Sciatic nerve (tissue), 2 donors: ENCODE results near the gene HS1BP3. TPM values are rescaled to one million over a fixed set of nuclear protein-coding genes. Genes with fewer than 3 reads are reported as not detected.

Experiments
- ATAC-seq: fragments of 200-7000 bp; cut with Tn5 transposase; one replicate; pipeline ENCODE4 v1.9.1; 2020; ENCODE audit warnings: mild to moderate bottlenecking, moderate library complexity
- DNase-seq: peaks from one replicate; pipeline ENCODE4 v3.0.0-alpha.2; 2020; ENCODE audit warnings: low spot score
- intact Hi-C: fragments of 100-400 bp; cut with DNase I; formaldehyde crosslinking; loops from one replicate; pipeline ENCODE4 v1.14.2; 2022
- total RNA-seq: library from RNA; stranded (reverse); fragmentation: NEBNext Ultra II Directional; extraction: Animal tissue kit (Norgen Biotek cat#: 25700); gene quantifications from one replicate; pipeline ENCODE4 v1.2.1, GENCODE V29; 2021
- donor health status: DM: no; HTN: no; CAD: no.
- donor health status: DM: no; HTN: no; CAD: no.

Gene HS1BP3
- total RNA-seq, 1 donor from 2014 or later = 23.2 TPM

DNA sequence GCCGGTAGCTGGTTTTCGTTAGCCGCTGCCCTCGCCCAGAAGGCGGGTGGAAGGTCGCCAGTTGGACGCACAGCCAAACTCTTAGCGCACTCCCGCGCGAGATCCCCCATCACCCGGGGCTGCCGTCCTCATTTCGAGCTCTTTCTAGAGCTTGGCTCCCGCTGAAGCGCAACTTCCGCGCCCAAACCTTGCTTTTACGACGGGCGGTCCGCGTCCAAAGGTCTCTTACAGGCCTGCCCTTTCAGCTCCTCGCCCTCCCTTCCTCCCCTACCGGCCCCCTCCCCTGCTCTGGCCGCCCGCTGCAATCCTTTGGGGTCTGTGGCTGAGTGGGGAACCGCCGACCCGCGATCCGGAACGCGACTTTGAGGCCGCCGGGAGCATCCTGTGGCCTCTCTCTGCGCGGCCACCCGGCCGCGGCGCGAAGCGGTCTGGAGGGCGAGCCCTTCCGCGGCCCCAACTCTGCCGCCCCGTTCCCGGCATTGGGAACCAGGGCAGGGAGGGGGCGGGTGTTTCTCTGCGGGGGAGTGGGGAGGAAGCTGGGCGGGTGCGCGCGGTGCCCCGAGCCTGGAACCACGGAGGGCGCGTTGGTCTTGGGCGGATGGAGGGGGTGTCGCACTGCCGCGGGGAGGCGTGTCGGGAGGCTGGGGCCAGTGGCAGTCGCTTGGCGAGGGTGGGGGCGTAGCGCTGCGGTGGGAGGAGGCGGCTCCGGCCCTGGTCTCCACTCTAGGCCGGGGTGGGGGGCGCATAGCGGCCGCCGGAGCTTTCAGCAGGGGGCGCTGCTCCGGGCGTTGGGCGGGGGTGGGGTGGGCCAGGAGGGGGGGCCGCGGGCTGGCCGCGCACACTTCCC lies 15.6 kb upstream of the HS1BP3 start, which contains the start of gene GDF7:
TSS of gene GDF7 (plus strand) at position 841 of the 847 bp plus-strand sequence. CDS start 96 bp downstream, outside the sequence.
- intact Hi-C loops = loop anchor here (5.0 kb wide), 1 partner anchor 296 kb away; no protein-coding TSS in a partner anchor
- ATAC-seq (peak; percentile 7), DNase-seq (no peak)

GRCh38 chr2:20666005-20666303 lies 15.1 kb upstream of the HS1BP3 start:
- ATAC-seq = no peak
- intact Hi-C loops = loop anchor here (5.0 kb wide), 1 partner anchor 296 kb away; no protein-coding TSS in a partner anchor
- DNase-seq = no peak

GRCh38 chr2:20665243-20666004 lies 14.5 kb upstream of the HS1BP3 start:
- no peak for DNase-seq
- ATAC-seq = no peak
- intact Hi-C loops = loop anchor here (5.0 kb wide), 1 partner anchor 297 kb away; no protein-coding TSS in a partner anchor

GRCh38 chr2:20664431-20665242 lies 13.7 kb upstream of the HS1BP3 start:
- intact Hi-C loops = loop anchor here (5.0 kb wide), 1 partner anchor 298 kb away; no protein-coding TSS in a partner anchor
- no peak for DNase-seq
- ATAC-seq = no peak

DNA sequence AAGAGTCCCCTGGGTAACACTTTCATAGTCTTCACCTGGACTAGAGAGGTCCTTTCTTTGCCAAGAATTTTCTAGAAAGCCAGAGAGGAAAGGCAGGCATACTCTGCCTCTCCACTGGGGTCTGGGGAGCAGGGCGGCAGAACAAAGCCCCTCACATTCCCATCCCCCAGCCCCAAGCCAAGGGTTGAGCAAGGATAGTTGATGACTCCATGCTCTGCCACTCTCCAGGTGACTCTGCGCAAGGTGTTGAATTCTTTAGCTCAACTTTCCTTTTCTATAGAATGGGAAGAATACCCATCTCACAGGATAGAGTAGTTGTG lies 13.1 kb upstream of the HS1BP3 start:
- ATAC-seq = no peak
- no peak for DNase-seq
- intact Hi-C loops = no loop called here

DNA sequence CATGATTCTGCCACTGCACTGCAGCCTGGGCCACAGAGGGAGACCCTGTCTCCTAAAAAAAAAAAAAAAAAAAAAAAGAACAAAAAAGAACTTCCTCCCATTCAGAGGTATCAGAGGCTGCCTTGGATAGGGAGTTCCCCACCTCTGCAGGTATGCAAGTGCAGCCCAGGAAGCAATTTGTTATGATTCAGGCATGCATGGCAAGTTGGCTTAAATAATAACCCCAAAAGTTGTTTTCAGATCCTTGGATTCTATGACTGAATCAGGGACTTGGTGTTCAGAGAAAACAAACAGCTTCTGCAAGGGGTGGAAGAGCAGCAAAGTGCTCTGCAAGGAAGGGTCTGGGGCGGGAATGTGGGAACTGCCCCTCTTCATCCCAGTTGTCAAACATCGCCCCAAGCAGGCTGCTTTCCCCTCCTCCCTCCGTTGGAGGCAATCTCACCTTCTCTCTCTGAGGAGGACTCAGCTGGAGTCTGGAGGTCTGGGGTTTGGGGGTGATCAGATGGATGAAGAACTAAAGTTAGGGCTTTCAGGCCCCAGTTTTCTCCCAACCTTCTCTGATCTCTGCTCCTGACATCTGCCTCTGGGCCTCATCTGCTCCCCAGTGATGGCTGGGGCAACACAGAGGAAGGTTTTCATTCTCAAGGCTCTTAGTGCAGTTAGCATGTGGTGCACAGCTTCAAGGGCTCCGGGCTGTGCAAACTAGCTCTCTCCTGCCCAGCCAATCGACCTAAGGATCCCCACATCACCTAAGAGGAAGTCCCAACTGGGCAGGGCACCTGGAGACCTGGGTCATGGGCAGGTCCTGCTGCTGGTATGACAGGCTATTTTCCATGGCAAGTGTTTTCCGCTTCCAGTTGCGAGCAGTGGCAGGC lies 12.5 kb upstream of the HS1BP3 start:
- DNase-seq (no peak), ATAC-seq (no peak)
- intact Hi-C loops = no loop called here

DNA sequence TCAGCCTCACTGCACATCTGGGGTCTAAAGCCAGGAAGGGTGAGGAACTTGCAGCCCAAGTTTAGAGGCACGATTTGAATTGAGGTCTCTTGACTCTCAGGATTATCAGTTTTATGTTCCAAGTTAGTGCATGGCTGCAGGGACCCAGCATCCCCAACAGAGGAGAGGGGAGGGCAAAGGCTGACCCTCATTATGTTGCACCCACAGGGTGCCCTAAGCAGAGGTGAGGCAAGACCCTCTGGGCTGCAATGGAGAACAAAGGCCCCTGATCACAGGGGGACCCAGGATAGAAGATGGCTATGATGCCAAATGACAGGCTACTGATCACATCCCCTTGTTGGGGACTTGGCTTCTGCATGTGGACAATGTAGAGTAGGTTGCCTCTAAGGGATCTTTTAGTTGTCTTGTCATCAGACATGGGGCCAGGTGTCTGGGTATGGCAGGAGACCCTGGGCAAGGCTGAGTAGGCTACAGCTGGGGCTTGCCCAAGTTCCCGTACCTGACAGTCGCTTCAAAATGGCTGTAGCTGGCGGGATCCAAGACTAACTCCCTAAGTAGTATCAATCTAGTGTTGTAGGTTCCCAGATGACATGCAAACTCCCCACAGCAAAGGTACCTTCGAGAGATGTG lies 11.5 kb upstream of the HS1BP3 start:
- DNase-seq = no peak
- no peak for ATAC-seq

DNA sequence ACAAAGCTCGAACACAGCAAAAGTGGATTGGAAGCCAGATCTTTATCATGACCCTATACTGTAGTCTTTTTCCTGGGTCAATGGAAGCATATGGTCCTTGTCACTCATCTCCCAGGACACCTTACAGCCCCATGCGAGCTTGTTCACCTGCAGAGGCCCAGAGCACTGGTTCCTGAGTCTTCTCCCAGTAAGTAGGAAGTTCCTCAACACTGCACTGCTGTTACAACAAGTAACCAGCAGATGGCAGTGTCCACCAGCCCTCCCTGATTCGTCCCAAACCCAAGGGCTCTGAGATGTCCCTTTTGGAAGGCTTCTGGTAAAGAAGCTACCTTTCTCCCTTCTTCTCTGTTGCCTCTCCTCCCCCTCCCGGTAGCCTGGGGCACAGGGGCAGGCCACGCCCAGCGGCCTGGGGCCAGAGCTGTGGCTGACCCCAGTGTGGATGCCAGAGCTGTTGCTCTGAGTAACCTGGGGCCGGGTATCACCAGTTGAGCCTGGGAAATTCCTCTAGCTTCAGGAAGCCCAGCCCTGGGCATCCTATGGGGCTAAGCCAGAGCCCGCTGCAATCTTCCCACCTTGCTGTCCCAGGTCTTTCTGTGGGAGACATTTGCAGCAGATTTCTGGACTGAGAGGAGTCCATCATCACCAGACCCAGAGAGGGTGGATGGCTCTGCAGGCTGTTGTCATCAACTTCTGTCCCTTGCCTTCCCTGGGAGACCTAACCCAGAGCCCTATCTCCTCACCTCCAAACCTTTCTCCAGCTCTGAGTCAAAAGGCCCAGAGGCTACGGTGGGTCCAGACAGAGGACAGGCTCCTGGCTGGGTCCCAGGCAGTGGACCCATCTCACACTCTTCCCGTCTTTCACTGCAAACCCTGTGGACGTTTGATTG lies 10.8 kb upstream of the HS1BP3 start:
- intact Hi-C loops = no loop called here
- DNase-seq = peak; percentile 80

More for the DNA sequence above, 11.5 kb upstream of the HS1BP3 start:
- intact Hi-C loops = no loop called here

DNA sequence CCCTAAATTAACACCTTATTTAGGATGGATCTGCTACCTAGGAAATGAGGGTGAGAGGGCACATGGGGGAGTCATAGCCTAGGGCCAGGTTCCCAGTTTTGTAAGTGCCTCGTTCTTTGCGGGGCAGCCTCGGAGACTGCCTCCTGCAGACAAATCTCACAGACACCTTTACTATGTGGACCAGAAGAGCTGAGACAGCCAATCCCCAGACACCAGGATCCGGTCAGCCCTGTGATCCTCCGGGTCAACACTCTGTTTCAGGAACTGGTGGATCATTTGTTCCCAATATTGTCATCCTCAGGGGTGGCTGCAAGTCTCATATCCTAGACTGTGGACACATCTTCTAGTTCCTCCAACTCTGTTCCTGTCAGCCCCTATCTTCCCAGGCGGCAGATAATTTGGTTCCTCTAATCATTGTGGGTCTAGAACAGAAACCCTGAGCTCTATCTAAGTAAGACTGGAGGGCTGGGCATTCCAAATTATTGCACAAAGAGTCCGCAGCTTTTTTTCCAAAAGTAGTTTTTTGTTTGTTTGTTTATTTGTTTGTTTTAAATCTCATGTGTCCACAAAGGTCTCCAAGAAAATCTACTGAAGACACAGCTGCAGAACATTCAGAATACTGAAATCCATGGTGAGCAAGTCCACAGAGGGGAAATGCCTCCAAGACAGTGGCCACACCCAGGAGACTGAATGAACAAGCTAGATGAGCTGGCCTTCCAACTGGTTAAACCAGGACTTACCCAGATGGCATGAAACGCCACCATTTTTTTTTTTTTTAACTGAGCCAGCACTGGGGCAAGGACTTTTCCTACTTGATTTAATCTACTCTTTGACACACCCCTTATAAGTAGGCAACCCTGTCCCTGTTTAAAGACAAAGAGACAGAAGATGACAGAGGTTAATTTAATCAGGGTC lies 9.9 kb upstream of the HS1BP3 start:
- DNase-seq (no peak), ATAC-seq (no peak)
- intact Hi-C loops = no loop called here

More for the DNA sequence above, 10.8 kb upstream of the HS1BP3 start:
- ATAC-seq = peak; percentile 76

DNA sequence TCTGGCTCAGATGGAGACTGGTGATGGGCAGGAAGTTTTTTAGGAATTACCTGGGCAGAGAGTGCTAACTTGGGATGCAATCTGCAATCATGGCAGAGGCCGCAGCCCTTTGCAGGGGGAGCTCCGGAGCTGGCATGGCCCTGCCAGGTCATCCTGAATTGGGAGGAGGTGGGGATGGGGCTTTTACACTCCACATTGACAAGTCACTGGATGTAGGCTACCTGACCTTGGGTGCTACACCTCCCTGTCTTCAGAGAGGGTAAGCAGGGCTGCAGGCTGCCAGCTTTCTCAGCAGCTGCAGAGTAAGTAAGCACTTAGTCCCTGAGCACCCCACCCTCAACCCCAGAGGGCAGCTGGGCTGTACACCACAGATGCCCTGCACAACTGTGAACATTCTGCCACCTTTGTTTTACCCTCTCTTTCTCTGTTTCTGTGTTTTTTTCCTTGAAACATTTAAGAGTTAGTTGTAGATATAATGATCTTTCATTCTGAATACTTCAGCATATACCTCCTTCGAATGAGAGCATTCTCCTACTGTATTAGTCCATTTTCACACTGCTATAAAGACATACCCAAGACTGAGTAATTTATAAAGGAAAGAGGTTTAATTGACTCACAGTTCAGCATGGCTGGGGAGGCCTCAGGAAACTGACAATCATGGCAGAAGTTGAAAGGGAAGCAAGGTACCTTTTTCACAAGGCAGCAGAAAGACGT lies 6.8 kb upstream of the HS1BP3 start:
- no peak for ATAC-seq

GRCh38 chr2:20656561-20656960 lies 5.7 kb upstream of the HS1BP3 start:
- DNase-seq (no peak), ATAC-seq (no peak)
- intact Hi-C loops = no loop called here

More for the DNA sequence above, 6.8 kb upstream of the HS1BP3 start:
- no peak for DNase-seq
- intact Hi-C loops = no loop called here

- intact Hi-C loops = no loop called here
- ATAC-seq (no peak), DNase-seq (no peak)
Measured at GRCh38 chr2:20654535-20654813, 3.6 kb upstream of the HS1BP3 start.

GRCh38 chr2:20653695-20654534 lies 3.0 kb upstream of the HS1BP3 start:
- intact Hi-C loops = no loop called here
- DNase-seq (no peak), ATAC-seq (no peak)

- DNase-seq = no peak
- ATAC-seq = no peak
- intact Hi-C loops = no loop called here
Measured at GRCh38 chr2:20652673-20653575, 2.0 kb upstream of the HS1BP3 start.
